HepG2 (cell line): ENCODE measurements around the gene RHBDL1. TPM values are rescaled to one million over a fixed set of nuclear protein-coding genes. Genes with fewer than 3 reads are reported as not detected.

Experiments
- ATAC-seq: fragments of 200-7000 bp; cut with Tn5 transposase; 3 replicates; pipeline ENCODE4 v1.9.1; 2020; ENCODE audit warnings: mild to moderate bottlenecking, moderate library complexity
- BruUV-seq: library from RNA; stranded (reverse); fragments of 400-500 nt; replicated peaks from 2 replicates; lab custom pipeline; 2021; lab: Mats Ljungman, UMichigan
- CTCF ChIA-PET: fragments of 300-600 bp; formaldehyde crosslinking; extraction: SDS; loops from one replicate; lab custom pipeline; 2021; ENCODE audit warnings: low total read pairs, inconsistent platforms, low intra/inter-chr PET ratio; lab: Yijun Ruan, JAX
- POLR2A ChIA-PET: fragments of 350-600 bp; sonication (Branson Sonifier 250); formaldehyde crosslinking; loops from one replicate; lab custom pipeline; 2020; ENCODE audit warnings: antibody characterized with exemption, inconsistent platforms; lab: Yijun Ruan, JAX
- DNase-seq: peaks from one replicate; pipeline ENCODE4 v3.0.0-alpha.2; 2015; ENCODE audit warnings: low spot score
- FAIRE-seq: peaks from 3 replicates; lab custom pipeline; 2011; peaks lifted over from hg19 to GRCh38; lab: Jason Lieb, UNC
- H2AFZ ChIP-seq: one replicate; pipeline ENCODE4 v1.6.1; 2011; ENCODE audit warnings: low read length, inconsistent platforms
- H3K27ac ChIP-seq: fragments of 300-600 bp; 3 replicates; pipeline ENCODE4 v1.8.0; 2011; ENCODE audit warnings: mixed run types, mild to moderate bottlenecking, mixed read lengths, low read length, inconsistent platforms; ENCODE audit not compliant: insufficient read depth; ENCODE audit errors: extremely low read length
- H3K27me3 ChIP-seq, 2 experiments: fragments of 200-600 bp in 1 of 2; 2 replicates in 1 of 2; 3 replicates in 1 of 2; pipeline versions ENCODE4 v1.6.0 to v1.8.0; 2011; ENCODE audit warnings: low read length in 2 of 2, mild to moderate bottlenecking in 2 of 2, moderate library complexity in 2 of 2, inconsistent platforms in 1 of 2; ENCODE audit not compliant: insufficient read depth in 2 of 2, control insufficient read depth in 1 of 2
- H3K36me3 ChIP-seq, 2 experiments: fragments of 200-600 bp in 1 of 2; replicated peaks in 1 of 2; 2 replicates in 1 of 2; 3 replicates in 1 of 2; pipeline versions ENCODE4 v1.5.1 to v1.8.0; 2011; ENCODE audit warnings: low read length in 2 of 2, inconsistent platforms in 1 of 2; ENCODE audit not compliant: insufficient read depth in 2 of 2, control insufficient read depth in 1 of 2
- H3K4me1 ChIP-seq: 2 replicates; pipeline ENCODE4 v1.5.1; 2012; ENCODE audit warnings: low read length, inconsistent platforms; ENCODE audit not compliant: insufficient read depth
- H3K4me2 ChIP-seq: 2 replicates; pipeline ENCODE4 v1.6.0; 2011; ENCODE audit warnings: low read depth, low read length, inconsistent platforms
- H3K4me3 ChIP-seq, 3 experiments: fragments of 200-600 bp in 1 of 3; sonication (generic), shearing (Covaris generic) in 1 of 3; replicated peaks in 1 of 3; 2 replicates each; pipeline ENCODE4 v1.5.1; 2011 to 2016; ENCODE audit warnings: low read length in 3 of 3, inconsistent platforms in 2 of 3, low read depth in 2 of 3, mild to moderate bottlenecking in 2 of 3, control low read depth in 1 of 3, mixed read lengths in 1 of 3; ENCODE audit not compliant: insufficient read depth in 1 of 3
- H3K79me2 ChIP-seq: one replicate; pipeline ENCODE4 v1.6.1; 2011; ENCODE audit warnings: low read length, inconsistent platforms; ENCODE audit not compliant: insufficient read depth
- H3K9ac ChIP-seq: 2 replicates; pipeline ENCODE4 v1.6.0; 2011; ENCODE audit warnings: mild to moderate bottlenecking, low read depth, low read length, inconsistent platforms; ENCODE audit not compliant: insufficient read depth
- H3K9me3 ChIP-seq: 2 replicates; pipeline ENCODE4 v1.5.1; 2012; ENCODE audit warnings: mild to moderate bottlenecking, low read length
- H4K20me1 ChIP-seq: 2 replicates; pipeline ENCODE4 v1.6.0; 2011; ENCODE audit warnings: inconsistent platforms, mild to moderate bottlenecking, low read length, moderate library complexity; ENCODE audit not compliant: insufficient read depth
- ARID3A ChIP-seq: IDR thresholded peaks from 2 replicates; pipeline ENCODE4 v1.6.1; 2012; ENCODE audit warnings: low read depth, low read length, improper control_type of control experiment
- GPBP1L1 ChIP-seq: sonication (generic); formaldehyde crosslinking; IDR thresholded peaks from 2 replicates; pipeline ENCODE4 v1.5.0; 2020; ENCODE audit warnings: mild to moderate bottlenecking, missing genetic modification reagents
- HBP1 ChIP-seq: IDR thresholded peaks from 2 replicates; pipeline ENCODE4 v1.6.1; 2016; ENCODE audit warnings: low read depth, control low read depth
- NFE2 ChIP-seq: sonication (generic); formaldehyde crosslinking; IDR thresholded peaks from 2 replicates; pipeline ENCODE4 v1.4.0; 2020; ENCODE audit warnings: missing genetic modification reagents
- RXRA ChIP-seq: sonication (generic); formaldehyde crosslinking; IDR thresholded peaks from 2 replicates; pipeline ENCODE4 v1.5.1; 2020; ENCODE audit warnings: missing genetic modification reagents
- TFAP4 ChIP-seq: sonication (generic); IDR thresholded peaks from 2 replicates; pipeline ENCODE4 v1.6.1; 2016; ENCODE audit warnings: low read depth, borderline replicate concordance
- THAP11 ChIP-seq: IDR thresholded peaks from 2 replicates; pipeline ENCODE4 v1.6.1; 2016; ENCODE audit warnings: missing biosample characterization, missing genetic modification reagents
- ZGPAT ChIP-seq: IDR thresholded peaks from 2 replicates; pipeline ENCODE4 v1.6.1; 2016; ENCODE audit warnings: mild to moderate bottlenecking
- ZNF263 ChIP-seq: sonication (generic); formaldehyde crosslinking; IDR thresholded peaks from 2 replicates; pipeline ENCODE4 v1.4.0; 2020; ENCODE audit warnings: missing genetic modification reagents
- ZNF44 ChIP-seq: sonication (generic); formaldehyde crosslinking; IDR thresholded peaks from 2 replicates; pipeline ENCODE4 v1.5.1; 2020; ENCODE audit warnings: mild to moderate bottlenecking, missing genetic modification reagents
- ZNF740 ChIP-seq: sonication (generic); formaldehyde crosslinking; IDR thresholded peaks from 2 replicates; pipeline ENCODE4 v1.4.0; 2020; ENCODE audit warnings: missing genetic modification reagents
- ZNF749 ChIP-seq: sonication (generic); formaldehyde crosslinking; IDR thresholded peaks from 2 replicates; pipeline ENCODE4 v1.8.0; 2022; ENCODE audit warnings: mild to moderate bottlenecking, missing genetic modification reagents, moderate library complexity, borderline replicate concordance
- WGBS: methylation state at CpG from one replicate; pipeline ENCODE4 v1.1.6; 2017; ENCODE audit warnings: low lambda C conversion rate; 5-methylcytosine and 5-hydroxymethylcytosine counted together
- in situ Hi-C: cut with HindIII; loops from 2 replicates; pipeline ENCODE4 v1.10.0; 2017; ENCODE audit warnings: low pct_unique_long_range_greater_than_20kb; ENCODE audit not compliant: extremely low pct_ligation_motif_present
- intact Hi-C: fragments of 100-400 bp; cut with micrococcal nuclease; formaldehyde crosslinking; loops from one replicate; pipeline ENCODE4 v1.10.0; 2022; ENCODE audit not compliant: unreplicated experiment
- polyA plus RNA-seq, 8 experiments: library from polyadenylated mRNA; depleted of rRNA in 3 of 8; stranded (reverse) in 7 of 8; unstranded in 1 of 8; fragments of >200 nt; fragmentation: Illumina TruSeq in 4 of 8; extraction: Trizol in 4 of 8; gene quantifications; 2 replicates each; pipeline versions ENCODE4 v1.2.1 to v1.2.3, GENCODE V29; 2011 to 2016; ENCODE audit warnings: low read depth in 4 of 8, missing spikeins in 1 of 8, mixed read lengths in 1 of 8; ENCODE audit not compliant: insufficient read depth in 1 of 8
- total RNA-seq, 5 experiments: library from RNA; depleted of rRNA; stranded (reverse); fragments of >200 nt; fragmentation: Illumina TruSeq; extraction: Trizol; gene quantifications; 2 replicates each; pipeline ENCODE4 v1.2.3, GENCODE V29; 2016; ENCODE audit warnings: low read depth in 1 of 5

Gene RHBDL1
- total and polyA plus RNA-seq, 2 of the 13 experiments (the other 11 are each of a cell fraction or from before 2014, with no cell fraction given): 1.8 to 3.8 TPM

- no TSS peak for BruUV-seq
- no peak within 1 kb of the TSS for H3K9ac ChIP-seq
- H3K4me3 ChIP-seq: no peak within 1 kb of the TSS
- no peaks in the 10 kb centered on the region for H3K4me1 ChIP-seq
- H4K20me1 ChIP-seq: peaks cover 3% of the 10 kb centered on the region; the same call in 1 of the 2 replicates
- no peak within 1 kb of the TSS for H3K27ac ChIP-seq
- peaks cover 28 to 85% of the 10 kb centered on the region in 2 experiments; a peak in 4 of 5 replicates for H3K27me3 ChIP-seq
- H3K79me2 ChIP-seq: no peaks in the 10 kb centered on the region
- no peaks in the 10 kb centered on the region for H3K36me3 ChIP-seq
- no peak within 1 kb of the TSS for H2AFZ ChIP-seq
- H3K9me3 ChIP-seq: no peaks in the 10 kb centered on the region
- ATAC-seq (no peak), FAIRE-seq (no peak), DNase-seq (no peak)
- in situ Hi-C loops (no loop called here), intact Hi-C loops (no loop called here)
- TF ChIP-seq ZNF263: no peak
- no peak for TF ChIP-seq NFE2 (CRISPR knock-in tag)
- TF ChIP-seq ZNF749 (CRISPR knock-in tag): no peak
- no peak for TF ChIP-seq TFAP4
- TF ChIP-seq ZNF740 (CRISPR knock-in tag): no peak
- TF ChIP-seq ARID3A: no peak
- TF ChIP-seq RXRA (CRISPR knock-in tag): no peak
- TF ChIP-seq GPBP1L1: no peak
- TF ChIP-seq ZGPAT (CRISPR knock-in tag): no peak
- no peak for TF ChIP-seq ZNF44 (CRISPR knock-in tag)
- TF ChIP-seq HBP1 (CRISPR knock-in tag): no peak
- no peak for TF ChIP-seq THAP11 (CRISPR knock-in tag)
- ChIA-PET CTCF (no interaction called here), POLR2A (no interaction called here)
- no peak within 1 kb of the TSS for H3K4me2 ChIP-seq
- WGBS: 9% methylated on average over 14 of the region's 115 CpGs
These were observed 30.1 kb downstream of the RHBDL1 start, which contains the start of gene FBXL16 for GRCh38 chr16:705431-706188. Gene FBXL16 (minus strand): TSS chr16:705801. CDS start chr16:697405, 8,396 bp downstream.
